ENCODE data around the gene RBM19. TPM values are rescaled to one million over a fixed set of nuclear protein-coding genes. Genes with fewer than 3 reads are reported as not detected.

RBM19 gene
- total and polyA plus RNA-seq, 2 of the 4 experiments (the other 2 are of a cell fraction) = 18.7 to 19.2 TPM

GRCh38 chr12:113891167-113891692 is 74.9 kb downstream of the RBM19 start:
- Histone ChIP-seq H2AK9ac (replicated peaks; ENCODE audit: low read depth, low read length, poor library complexity) (no peak overlapping the region), H2AFZ (replicated peaks; ENCODE audit: low read length, poor library complexity) (no peak overlapping the region), H3K27ac (ENCODE audit: insufficient read depth, low read length) (no peak overlapping the region), H3K9me3 (ENCODE audit: control insufficient read depth, insufficient read depth, low read length) (no peaks in the 10 kb centered on the region), H3K4me2 (ENCODE audit: low read depth, low read length) (no peak overlapping the region), H3K27me3 (ENCODE audit: control insufficient read depth, insufficient read depth, low read length) (no peaks in the 10 kb centered on the region), H3K9me1 (ENCODE audit: insufficient read depth, low read length) (no peaks in the 10 kb centered on the region; the same call in 1 of the 2 replicates), H3K4ac (ENCODE audit: low read depth, low read length) (no peak overlapping the region), H3K14ac (replicated peaks; ENCODE audit: low read depth, low read length) (no peak overlapping the region), H2BK120ac (ENCODE audit: low read depth, low read length) (no peak overlapping the region), H3K4me3 (ENCODE audit: insufficient read depth, low read depth, low read length) (no peak overlapping the region), H3K56ac (ENCODE audit: extremely low read depth, insufficient read depth, low read length) (no peak overlapping the region), H2AK5ac (ENCODE audit: low read depth, low read length) (no peak overlapping the region), H2BK20ac (ENCODE audit: low read depth, low read length) (no peak overlapping the region), H4K8ac (ENCODE audit: low read depth in 2 of 2, low read length in 2 of 2) (no peak overlapping the region), H4K5ac (ENCODE audit: low read depth, low read length) (no peak overlapping the region), H2BK5ac (ENCODE audit: low read depth, low read length, poor library complexity, severe bottlenecking) (no peak overlapping the region), H3K36me3 (ENCODE audit: control insufficient read depth, insufficient read depth, low read length) (no peaks in the 10 kb centered on the region; the same call in 1 of the 2 replicates), H4K20me1 (ENCODE audit: insufficient read depth, low read length) (no peaks in the 10 kb centered on the region), H3K79me1 (ENCODE audit: low read depth in 1 of 2, low read length in 2 of 2) (no peaks in the 10 kb centered on the region), H3K18ac (ENCODE audit: low read depth, low read length) (no peak overlapping the region), H4K91ac (ENCODE audit: insufficient read depth, low read depth, low read length) (no peak overlapping the region), H2BK15ac (ENCODE audit: low read depth, low read length) (no peak overlapping the region), H3K9ac (ENCODE audit: low read depth, low read length) (no peak overlapping the region), H3K23ac (ENCODE audit: low read depth, low read length) (no peak overlapping the region), H3K4me1 (ENCODE audit: control insufficient read depth, insufficient read depth, low read length) (no peaks in the 10 kb centered on the region)
- dilution Hi-C loops (cut with HindIII; ENCODE audit: low sequenced_read_pairs, unreplicated experiment) = no loop called here
- in situ Hi-C loops (cut with MboI; ENCODE audit: low sequenced_read_pairs) = no loop called here
- CTCF ChIA-PET = no interaction called here
- WGBS, 2 experiments (ENCODE audit: extremely low coverage in 2 of 2, insufficient read length in 1 of 2) = 100% methylated on average over 2 of the region's 4 CpGs; no CpG with 5 or more reads in 1 of the 2 experiments
- POLR2A ChIA-PET (ENCODE audit: unreplicated experiment) = no interaction called here
- TF ChIP-seq MAFK (IDR thresholded peaks at IDR 0.05; ENCODE audit: low read depth, low read length) (0 out of 2 replicates have a peak, but pooled peaks have one; percentile 34), MXI1 (IDR thresholded peaks at IDR 0.05; ENCODE audit: borderline replicate concordance, low read depth, low read length) (no peak)
- intact Hi-C loops (cut with micrococcal nuclease) = no loop called here
- ATAC-seq (ENCODE audit: low read depth) (no peak), DNase-seq (no peak)
- BruUV-seq (replicated peaks) = no TSS peak
